Measurements from ENCODE around the gene FAM13A. TPM values are rescaled to one million over a fixed set of nuclear protein-coding genes. Genes with fewer than 3 reads are reported as not detected.

FAM13A gene
- total and polyA plus RNA-seq, 10 of the 15 experiments (the other 5 are each of a cell fraction or from before 2014, with no cell fraction given), result 0.05 to 1.8 (median 0.27) TPM; not detected in 1

DNA sequence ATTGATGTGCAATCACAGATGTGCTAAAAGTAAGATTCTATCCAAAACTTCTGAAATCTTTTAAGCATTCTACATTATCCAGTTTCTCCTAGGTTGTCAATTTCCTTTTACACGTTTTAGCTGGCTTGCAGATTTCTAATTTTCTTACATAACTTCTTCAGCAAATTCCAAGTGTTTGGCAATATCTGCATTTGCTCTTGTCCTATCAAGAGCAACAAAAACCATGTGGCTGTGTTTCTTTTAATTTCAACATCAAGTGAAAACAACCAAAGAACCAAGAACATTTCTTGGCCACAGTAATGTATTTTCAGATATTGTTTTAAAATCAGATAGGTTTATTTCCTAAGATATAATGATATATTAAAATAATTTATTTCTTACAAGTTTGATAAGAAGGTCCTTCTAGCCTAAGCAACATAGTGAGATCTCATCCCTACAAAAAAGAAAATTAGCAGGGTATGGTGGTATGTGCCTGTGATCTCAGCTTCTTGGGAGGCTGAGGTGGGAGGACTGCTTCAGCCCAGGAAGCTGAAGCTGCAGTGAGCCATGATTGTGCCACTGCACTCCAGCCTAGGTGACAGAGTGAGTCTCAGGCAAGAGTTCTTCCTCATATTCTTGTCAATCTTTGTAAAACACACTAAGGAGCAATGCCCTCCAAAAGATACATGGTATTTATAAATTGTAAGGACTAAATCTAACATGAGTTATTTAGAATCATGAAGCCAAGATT lies 228.0 kb downstream of the FAM13A start:
- ChIA-PET POLR2A (no interaction called here), RAD21 (ENCODE audit: unreplicated experiment) (interaction anchor here (2.5 kb wide), 1 partner anchor 194 kb away, joined by 7 read pairs; no protein-coding TSS in a partner anchor), CTCF (interaction anchor here (0.6 to 2.2 kb wide), 5 partner anchors 8 to 195 kb away, joined by 3 to 11 read pairs (median 4); no protein-coding TSS in a partner anchor), SMC1A (ENCODE audit: uncharacterized antibody, unreplicated experiment) (interaction anchor here (1.0 to 2.2 kb wide), 6 partner anchors 8 to 194 kb away, joined by 3 to 9 read pairs (median 4); no protein-coding TSS in a partner anchor)
- Histone ChIP-seq H3K4me3 (no peak overlapping the region), H3K79me2 (ENCODE audit: control insufficient read depth, insufficient read depth, low read length) (no peaks in the 10 kb centered on the region), H3K36me3 (ENCODE audit: control insufficient read depth in 2 of 2, insufficient read depth in 2 of 2, low read length in 1 of 2) (no peaks in the 10 kb centered on the region), H3K4me2 (ENCODE audit: control insufficient read depth, insufficient read depth) (no peak overlapping the region), H3K9me3 (replicated peaks; ENCODE audit: control insufficient read depth, insufficient read depth, low read length) (no peaks in the 10 kb centered on the region), H2AFZ (ENCODE audit: control insufficient read depth, low read depth, low read length) (no peak overlapping the region), H3K4me1 (ENCODE audit: control insufficient read depth, insufficient read depth, low read length) (no peaks in the 10 kb centered on the region), H4K20me1 (ENCODE audit: control insufficient read depth, insufficient read depth) (no peaks in the 10 kb centered on the region), H3K9ac (ENCODE audit: control insufficient read depth, insufficient read depth, low read length) (no peak overlapping the region), H3K27ac (ENCODE audit: control insufficient read depth, insufficient read depth) (no peak overlapping the region), H3K27me3 (replicated peaks in 1 of 2; ENCODE audit: control insufficient read depth in 2 of 2, insufficient read depth in 2 of 2, low read length in 1 of 2) (no peaks in the 10 kb centered on the region)
- no peak for FAIRE-seq
- TF ChIP-seq, protein P1, sequence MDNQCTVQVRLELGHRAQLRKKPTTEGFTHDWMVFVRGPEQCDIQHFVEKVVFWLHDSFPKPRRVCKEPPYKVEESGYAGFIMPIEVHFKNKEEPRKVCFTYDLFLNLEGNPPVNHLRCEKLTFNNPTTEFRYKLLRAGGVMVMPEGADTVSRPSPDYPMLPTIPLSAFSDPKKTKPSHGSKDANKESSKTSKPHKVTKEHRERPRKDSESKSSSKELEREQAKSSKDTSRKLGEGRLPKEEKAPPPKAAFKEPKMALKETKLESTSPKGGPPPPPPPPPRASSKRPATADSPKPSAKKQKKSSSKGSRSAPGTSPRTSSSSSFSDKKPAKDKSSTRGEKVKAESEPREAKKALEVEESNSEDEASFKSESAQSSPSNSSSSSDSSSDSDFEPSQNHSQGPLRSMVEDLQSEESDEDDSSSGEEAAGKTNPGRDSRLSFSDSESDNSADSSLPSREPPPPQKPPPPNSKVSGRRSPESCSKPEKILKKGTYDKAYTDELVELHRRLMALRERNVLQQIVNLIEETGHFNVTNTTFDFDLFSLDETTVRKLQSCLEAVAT (IDR thresholded peaks at IDR 0.05), result no peak
- TF ChIP-seq, protein P2, sequence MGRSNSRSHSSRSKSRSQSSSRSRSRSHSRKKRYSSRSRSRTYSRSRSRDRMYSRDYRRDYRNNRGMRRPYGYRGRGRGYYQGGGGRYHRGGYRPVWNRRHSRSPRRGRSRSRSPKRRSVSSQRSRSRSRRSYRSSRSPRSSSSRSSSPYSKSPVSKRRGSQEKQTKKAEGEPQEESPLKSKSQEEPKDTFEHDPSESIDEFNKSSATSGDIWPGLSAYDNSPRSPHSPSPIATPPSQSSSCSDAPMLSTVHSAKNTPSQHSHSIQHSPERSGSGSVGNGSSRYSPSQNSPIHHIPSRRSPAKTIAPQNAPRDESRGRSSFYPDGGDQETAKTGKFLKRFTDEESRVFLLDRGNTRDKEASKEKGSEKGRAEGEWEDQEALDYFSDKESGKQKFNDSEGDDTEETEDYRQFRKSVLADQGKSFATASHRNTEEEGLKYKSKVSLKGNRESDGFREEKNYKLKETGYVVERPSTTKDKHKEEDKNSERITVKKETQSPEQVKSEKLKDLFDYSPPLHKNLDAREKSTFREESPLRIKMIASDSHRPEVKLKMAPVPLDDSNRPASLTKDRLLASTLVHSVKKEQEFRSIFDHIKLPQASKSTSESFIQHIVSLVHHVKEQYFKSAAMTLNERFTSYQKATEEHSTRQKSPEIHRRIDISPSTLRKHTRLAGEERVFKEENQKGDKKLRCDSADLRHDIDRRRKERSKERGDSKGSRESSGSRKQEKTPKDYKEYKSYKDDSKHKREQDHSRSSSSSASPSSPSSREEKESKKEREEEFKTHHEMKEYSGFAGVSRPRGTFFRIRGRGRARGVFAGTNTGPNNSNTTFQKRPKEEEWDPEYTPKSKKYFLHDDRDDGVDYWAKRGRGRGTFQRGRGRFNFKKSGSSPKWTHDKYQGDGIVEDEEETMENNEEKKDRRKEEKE (IDR thresholded peaks at IDR 0.05), result no peak
- no peak for TF ChIP-seq ETV6 (conservative IDR thresholded peaks at IDR 0.05 in 1 of 2, IDR thresholded peaks at IDR 0.05 in 1 of 2; ENCODE audit: borderline replicate concordance in 1 of 2, low read depth in 1 of 2)
- no peak for TF ChIP-seq SP1 (IDR thresholded peaks at IDR 0.05; ENCODE audit: low read depth, low read length)
- TF ChIP-seq MEF2A (IDR thresholded peaks at IDR 0.05; ENCODE audit: insufficient read depth, low read depth, low read length), result no peak
- no peak for TF ChIP-seq TBL1XR1 (IDR thresholded peaks at IDR 0.05; ENCODE audit: low read depth, low read length)
- TF ChIP-seq HDGF (IDR thresholded peaks at IDR 0.05), result no peak
- TF ChIP-seq ZNF274 (IDR thresholded peaks at IDR 0.05; ENCODE audit: insufficient read depth, insufficient read length), result no peak
- TF ChIP-seq, protein P3, sequence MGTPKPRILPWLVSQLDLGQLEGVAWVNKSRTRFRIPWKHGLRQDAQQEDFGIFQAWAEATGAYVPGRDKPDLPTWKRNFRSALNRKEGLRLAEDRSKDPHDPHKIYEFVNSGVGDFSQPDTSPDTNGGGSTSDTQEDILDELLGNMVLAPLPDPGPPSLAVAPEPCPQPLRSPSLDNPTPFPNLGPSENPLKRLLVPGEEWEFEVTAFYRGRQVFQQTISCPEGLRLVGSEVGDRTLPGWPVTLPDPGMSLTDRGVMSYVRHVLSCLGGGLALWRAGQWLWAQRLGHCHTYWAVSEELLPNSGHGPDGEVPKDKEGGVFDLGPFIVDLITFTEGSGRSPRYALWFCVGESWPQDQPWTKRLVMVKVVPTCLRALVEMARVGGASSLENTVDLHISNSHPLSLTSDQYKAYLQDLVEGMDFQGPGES (IDR thresholded peaks at IDR 0.05), result no peak
- no peak for TF ChIP-seq IRF4 (IDR thresholded peaks at IDR 0.05; ENCODE audit: low read depth, low read length)
- TF ChIP-seq TAF1 (IDR thresholded peaks at IDR 0.05; ENCODE audit: borderline replicate concordance, low read depth, low read length), result no peak
- no peak for TF ChIP-seq ASH2L (IDR thresholded peaks at IDR 0.05; ENCODE audit: borderline replicate concordance, low read depth)
- no peak for TF ChIP-seq NBN (IDR thresholded peaks at IDR 0.05)
- no peak for TF ChIP-seq MTA3 (IDR thresholded peaks at IDR 0.05; ENCODE audit: borderline replicate concordance, low read length)
- no peak for TF ChIP-seq POLR2AphosphoS5 (IDR thresholded peaks at IDR 0.05; ENCODE audit: low read length)
- no peak for TF ChIP-seq RCOR1 (conservative IDR thresholded peaks at IDR 0.05; ENCODE audit: low read depth, low read length)
- no peak for TF ChIP-seq NR2C2 (IDR thresholded peaks at IDR 0.05; ENCODE audit: borderline replicate concordance, control insufficient read depth, insufficient read length, low read depth)
- no peak for TF ChIP-seq HDAC6 (IDR thresholded peaks at IDR 0.05; ENCODE audit: unreplicated experiment)
- 0% methylated on average over 1 of the region's 1 CpG for WGBS (ENCODE audit: insufficient coverage, insufficient replicate concordance, low lambda C conversion rate, missing lambda C conversion rate)
- no TSS peak for BruUV-seq (replicated peaks)
- no peak for DNase-seq (ENCODE audit: low read depth, low spot score)
- intact Hi-C loops (cut with micrococcal nuclease; ENCODE audit: unreplicated experiment), result no loop called here
- no peak for ATAC-seq
- in situ Hi-C loops (cut with MboI), result loop anchor here (10.0 kb wide), 1 partner anchor 286 kb away; the partner anchor contains the start of gene TIGD2

All from GM12878 (cell line).